ENCODE data around the gene ACTA2.

Gene ACTA2

GRCh38 chr10:88920198-88920597 is 32.4 kb downstream of the ACTA2 start:
- DNase-seq (ENCODE audit: low read depth, low spot score), result no peak
- no peak overlapping the region for H3K4me3 ChIP-seq (ENCODE audit: low read depth, low read length)
- no peak for TF ChIP-seq CTCF (IDR thresholded peaks at IDR 0.05; ENCODE audit: low read depth, low read length)
- in situ Hi-C loops (cut with HindIII; ENCODE audit: low sequenced_read_pairs), result no loop called here

- no peak for DNase-seq (ENCODE audit: low read depth, low spot score)
- no peak overlapping the region for H3K4me3 ChIP-seq (ENCODE audit: low read depth, low read length)
- no peak for TF ChIP-seq CTCF (IDR thresholded peaks at IDR 0.05; ENCODE audit: low read depth, low read length)
- in situ Hi-C loops (cut with HindIII; ENCODE audit: low sequenced_read_pairs), result no loop called here
Measured at GRCh38 chr10:88919041-88919440, 33.5 kb downstream of the ACTA2 start.

DNA sequence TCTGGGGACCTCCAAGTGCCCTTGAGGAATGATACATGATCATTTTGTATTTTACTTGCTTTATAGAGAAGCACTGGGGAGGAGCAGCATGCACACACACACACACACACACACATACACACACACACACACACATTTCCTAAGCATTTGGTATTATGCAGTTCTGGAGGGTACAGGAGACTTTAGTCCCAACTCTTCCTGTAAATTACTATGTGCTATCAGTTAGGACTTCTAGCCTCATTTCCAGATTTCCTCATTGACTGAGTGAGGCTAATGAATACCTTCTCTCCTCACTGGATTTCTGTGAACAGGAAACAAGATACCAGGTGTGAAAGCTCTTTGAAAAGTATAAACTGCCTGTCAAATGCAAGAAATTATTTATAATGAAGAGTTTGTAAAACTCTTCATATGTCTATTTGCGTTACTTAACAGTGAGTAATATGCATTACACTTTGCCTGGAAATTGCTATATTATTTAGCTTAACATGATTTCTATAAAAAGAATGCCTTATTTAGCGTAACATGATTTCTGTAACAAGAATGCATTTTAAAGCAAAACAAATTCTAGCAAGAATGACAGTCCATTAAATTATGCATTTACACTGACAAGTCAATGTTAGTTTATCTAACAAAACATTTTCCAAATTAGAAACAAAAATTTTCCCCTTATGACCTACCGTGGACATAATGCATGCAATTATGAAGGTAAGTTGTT is 34.2 kb downstream of the ACTA2 start:
- no peak for DNase-seq (ENCODE audit: low read depth, low spot score)
- no peak overlapping the region for H3K4me3 ChIP-seq (ENCODE audit: low read depth, low read length)
- in situ Hi-C loops (cut with HindIII; ENCODE audit: low sequenced_read_pairs), result no loop called here
- TF ChIP-seq CTCF (IDR thresholded peaks at IDR 0.05; ENCODE audit: low read depth, low read length), result no peak

DNA sequence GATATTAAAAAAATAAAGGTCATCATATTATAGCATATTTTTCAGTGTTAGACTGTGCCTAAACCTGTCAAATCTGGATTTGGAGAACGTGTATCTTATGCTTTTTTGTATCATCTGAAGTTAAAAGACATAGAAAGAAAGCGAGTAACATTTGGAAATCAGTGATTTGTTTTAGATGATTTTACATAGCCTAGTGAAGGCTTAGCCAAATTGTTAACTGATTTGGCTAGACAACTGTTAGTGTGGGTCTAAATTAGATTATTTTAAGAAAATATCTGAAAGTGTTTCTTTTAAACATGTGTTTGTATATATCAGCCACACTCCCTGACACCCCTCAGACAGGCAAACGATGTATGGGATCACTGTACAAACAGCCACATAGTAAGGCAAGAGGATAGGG is 35.6 kb downstream of the ACTA2 start:
- no peak overlapping the region for H3K4me3 ChIP-seq (ENCODE audit: low read depth, low read length)
- TF ChIP-seq CTCF (IDR thresholded peaks at IDR 0.05; ENCODE audit: low read depth, low read length), result no peak
- no peak for DNase-seq (ENCODE audit: low read depth, low spot score)
- in situ Hi-C loops (cut with HindIII; ENCODE audit: low sequenced_read_pairs), result no loop called here

GRCh38 chr10:88916231-88916630 is 36.3 kb downstream of the ACTA2 start:
- DNase-seq (ENCODE audit: low read depth, low spot score), result no peak
- in situ Hi-C loops (cut with HindIII; ENCODE audit: low sequenced_read_pairs), result no loop called here
- no peak overlapping the region for H3K4me3 ChIP-seq (ENCODE audit: low read depth, low read length)
- no peak for TF ChIP-seq CTCF (IDR thresholded peaks at IDR 0.05; ENCODE audit: low read depth, low read length)

DNA sequence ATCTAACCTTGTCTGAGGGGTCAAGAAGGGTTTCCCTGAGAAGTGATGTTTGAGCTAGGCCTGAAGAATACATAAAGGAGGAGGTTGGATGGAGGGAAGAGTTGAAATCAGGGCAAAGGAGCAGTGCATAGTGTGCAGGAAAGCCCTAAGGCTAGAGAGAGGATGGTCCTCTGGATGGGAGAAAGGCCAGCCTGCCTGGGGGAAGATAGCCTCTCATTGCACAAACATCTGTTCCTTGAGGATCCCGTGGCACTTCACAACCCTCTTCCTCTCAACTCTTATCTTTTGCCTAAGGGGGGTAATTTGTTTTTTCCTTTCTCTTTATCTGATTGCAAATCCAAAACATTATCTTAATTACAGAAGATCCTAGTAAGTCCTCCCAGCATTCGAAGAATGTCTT is 36.8 kb downstream of the ACTA2 start:
- H3K4me3 ChIP-seq (ENCODE audit: low read depth, low read length), result no peak overlapping the region
- TF ChIP-seq CTCF (IDR thresholded peaks at IDR 0.05; ENCODE audit: low read depth, low read length), result no peak
- in situ Hi-C loops (cut with HindIII; ENCODE audit: low sequenced_read_pairs), result no loop called here
- no peak for DNase-seq (ENCODE audit: low read depth, low spot score)

Measured in astrocyte of the spinal cord (primary cell).